ENCODE data around the gene CD58. TPM values are rescaled to one million over a fixed set of nuclear protein-coding genes. Genes with fewer than 3 reads are reported as not detected.

CD58 gene
- total and polyA plus RNA-seq, 4 experiments from 2014 or later = 25.2 to 61.3 (median 44.5) TPM

GRCh38 chr1:116585886-116586285 lies 15.1 kb upstream of the CD58 start:
- Histone ChIP-seq H3K27ac (ENCODE audit: low read depth, low read length) (no peak overlapping the region), H3K36me3 (ENCODE audit: insufficient read depth, low read length) (no peaks in the 10 kb centered on the region), H3K9me3 (ENCODE audit: control insufficient read depth in 1 of 2, low read length in 2 of 2) (no peaks in the 10 kb centered on the region), H3K4me3 (ENCODE audit: low read length in 2 of 2) (no peak overlapping the region), H3K27me3 (ENCODE audit: insufficient read depth, low read length) (no peaks in the 10 kb centered on the region), H3K4me1 (ENCODE audit: insufficient read depth, low read length) (no peaks in the 10 kb centered on the region)
- Mint-ChIP-seq H3K4me1 (no peaks in the 10 kb centered on the region), H3K4me3 (no peak overlapping the region), H3K27ac (no peak overlapping the region), H3K27me3 (peaks cover 0 to 3% of the 10 kb centered on the region in 2 donors), H3K36me3 (no peaks in the 10 kb centered on the region), H3K9me3 (no peaks in the 10 kb centered on the region)
- ChIA-PET CTCF (ENCODE audit: partially characterized antibody) (interaction anchor here (3.2 kb wide), 1 partner anchor 10 kb away, joined by 17 read pairs; no protein-coding TSS in a partner anchor), POLR2A (ENCODE audit: partially characterized antibody) (no interaction called here)
- intact Hi-C loops (cut with micrococcal nuclease) = no loop called here
- no peak for DNase-seq

- POLR2A ChIA-PET (ENCODE audit: partially characterized antibody) = no interaction called here
- intact Hi-C loops (cut with micrococcal nuclease) = no loop called here
Measured at GRCh38 chr1:116581323-116581885, 10.6 kb upstream of the CD58 start.

GRCh38 chr1:116580446-116581322 lies 9.9 kb upstream of the CD58 start:
- Histone ChIP-seq H3K9me3 (ENCODE audit: control insufficient read depth in 1 of 2, low read length in 2 of 2) (no peaks in the 10 kb centered on the region), H3K27ac (ENCODE audit: low read depth, low read length) (no peak overlapping the region), H3K27me3 (ENCODE audit: insufficient read depth, low read length) (no peaks in the 10 kb centered on the region), H3K4me1 (ENCODE audit: insufficient read depth, low read length) (no peaks in the 10 kb centered on the region), H3K4me3 (ENCODE audit: low read length in 2 of 2) (no peak overlapping the region), H3K36me3 (ENCODE audit: insufficient read depth, low read length) (no peaks in the 10 kb centered on the region)
- H3K27me3 Mint-ChIP-seq = no peaks in the 10 kb centered on the region
- DNase-seq = no peak
- no peaks in the 10 kb centered on the region for H3K9me3 Mint-ChIP-seq
- intact Hi-C loops (cut with micrococcal nuclease) = no loop called here
- no peak overlapping the region for H3K4me3 Mint-ChIP-seq
- no peak overlapping the region for H3K27ac Mint-ChIP-seq
- no peaks in the 10 kb centered on the region for H3K36me3 Mint-ChIP-seq
- no peaks in the 10 kb centered on the region for H3K4me1 Mint-ChIP-seq
- ChIA-PET CTCF (ENCODE audit: partially characterized antibody) (interaction anchor here (0.6 to 0.7 kb wide), 2 partner anchors 8 to 588 kb away, joined by 3 read pairs; no protein-coding TSS in a partner anchor), POLR2A (ENCODE audit: partially characterized antibody) (no interaction called here)

More at GRCh38 chr1:116581323-116581885, 10.6 kb upstream of the CD58 start:
- Mint-ChIP-seq H3K4me1 (no peaks in the 10 kb centered on the region), H3K9me3 (no peaks in the 10 kb centered on the region), H3K4me3 (no peak overlapping the region), H3K27ac (no peak overlapping the region), H3K27me3 (no peaks in the 10 kb centered on the region), H3K36me3 (no peaks in the 10 kb centered on the region)
- DNase-seq = no peak
- Histone ChIP-seq H3K36me3 (ENCODE audit: insufficient read depth, low read length) (no peaks in the 10 kb centered on the region), H3K9me3 (ENCODE audit: control insufficient read depth in 1 of 2, low read length in 2 of 2) (no peaks in the 10 kb centered on the region), H3K27me3 (ENCODE audit: insufficient read depth, low read length) (no peaks in the 10 kb centered on the region), H3K4me1 (ENCODE audit: insufficient read depth, low read length) (no peaks in the 10 kb centered on the region), H3K27ac (ENCODE audit: low read depth, low read length) (no peak overlapping the region), H3K4me3 (ENCODE audit: low read length in 2 of 2) (no peak overlapping the region)
- CTCF ChIA-PET (ENCODE audit: partially characterized antibody) = interaction anchor here (0.7 kb wide), 1 partner anchor 587 kb away, joined by 3 read pairs; no protein-coding TSS in a partner anchor

- no peak for DNase-seq
- Mint-ChIP-seq H3K27ac (no peak overlapping the region), H3K9me3 (no peaks in the 10 kb centered on the region), H3K4me1 (peaks cover 2 to 5% (median 4%) of the 10 kb centered on the region in 4 donors), H3K36me3 (no peaks in the 10 kb centered on the region), H3K4me3 (no peak overlapping the region), H3K27me3 (no peaks in the 10 kb centered on the region)
- Histone ChIP-seq H3K4me3 (ENCODE audit: low read length in 2 of 2) (no peak overlapping the region), H3K27me3 (ENCODE audit: insufficient read depth, low read length) (no peaks in the 10 kb centered on the region), H3K27ac (ENCODE audit: low read depth, low read length) (no peak overlapping the region), H3K4me1 (ENCODE audit: insufficient read depth, low read length) (peaks cover 4% of the 10 kb centered on the region), H3K9me3 (ENCODE audit: control insufficient read depth in 1 of 2, low read length in 2 of 2) (no peaks in the 10 kb centered on the region), H3K36me3 (ENCODE audit: insufficient read depth, low read length) (no peaks in the 10 kb centered on the region)
- intact Hi-C loops (cut with micrococcal nuclease) = no loop called here
- ChIA-PET CTCF (ENCODE audit: partially characterized antibody) (no interaction called here), POLR2A (ENCODE audit: partially characterized antibody) (no interaction called here)
Measured at GRCh38 chr1:116579259-116579875, 8.5 kb upstream of the CD58 start.

GRCh38 chr1:116578581-116578980 lies 7.8 kb upstream of the CD58 start:
- Mint-ChIP-seq H3K27ac (no peak overlapping the region), H3K36me3 (no peaks in the 10 kb centered on the region), H3K27me3 (no peaks in the 10 kb centered on the region), H3K4me1 (peaks cover 2 to 9% (median 6%) of the 10 kb centered on the region in 4 donors), H3K4me3 (no peak overlapping the region), H3K9me3 (no peaks in the 10 kb centered on the region)
- H3K4me3 ChIP-seq (ENCODE audit: low read length in 2 of 2) = no peak overlapping the region
- no peaks in the 10 kb centered on the region for H3K36me3 ChIP-seq (ENCODE audit: insufficient read depth, low read length)
- ChIA-PET POLR2A (ENCODE audit: partially characterized antibody) (no interaction called here), CTCF (ENCODE audit: partially characterized antibody) (interaction anchor here (0.7 to 2.9 kb wide), 2 partner anchors 9 to 17 kb away, joined by 3 to 14 read pairs; no protein-coding TSS in a partner anchor)
- intact Hi-C loops (cut with micrococcal nuclease) = no loop called here
- no peaks in the 10 kb centered on the region for H3K27me3 ChIP-seq (ENCODE audit: insufficient read depth, low read length)
- DNase-seq = no peak
- peaks cover 5% of the 10 kb centered on the region for H3K4me1 ChIP-seq (ENCODE audit: insufficient read depth, low read length)
- H3K9me3 ChIP-seq (ENCODE audit: control insufficient read depth in 1 of 2, low read length in 2 of 2) = no peaks in the 10 kb centered on the region
- H3K27ac ChIP-seq (ENCODE audit: low read depth, low read length) = no peak overlapping the region

GRCh38 chr1:116577759-116578314 lies 7.0 kb upstream of the CD58 start:
- no peaks in the 10 kb centered on the region for H3K27me3 Mint-ChIP-seq
- no peaks in the 10 kb centered on the region for H3K9me3 Mint-ChIP-seq
- no peaks in the 10 kb centered on the region for H3K36me3 Mint-ChIP-seq
- POLR2A ChIA-PET (ENCODE audit: partially characterized antibody) = no interaction called here
- no peak for DNase-seq
- H3K4me1 Mint-ChIP-seq = peaks cover 2 to 9% (median 6%) of the 10 kb centered on the region in 4 donors
- CTCF ChIA-PET (ENCODE audit: partially characterized antibody) = interaction anchor here (0.7 to 2.9 kb wide), 3 partner anchors 8 to 439 kb away, joined by 3 to 14 read pairs (median 3); no protein-coding TSS in a partner anchor
- H3K27ac Mint-ChIP-seq = no peak overlapping the region
- Histone ChIP-seq H3K4me1 (ENCODE audit: insufficient read depth, low read length) (peaks cover 8% of the 10 kb centered on the region), H3K36me3 (ENCODE audit: insufficient read depth, low read length) (no peaks in the 10 kb centered on the region), H3K9me3 (ENCODE audit: control insufficient read depth in 1 of 2, low read length in 2 of 2) (no peaks in the 10 kb centered on the region), H3K27me3 (ENCODE audit: insufficient read depth, low read length) (no peaks in the 10 kb centered on the region), H3K4me3 (ENCODE audit: low read length in 2 of 2) (no peak overlapping the region), H3K27ac (ENCODE audit: low read depth, low read length) (no peak overlapping the region)
- no peak overlapping the region for H3K4me3 Mint-ChIP-seq
- intact Hi-C loops (cut with micrococcal nuclease) = no loop called here

Measured in CD4-positive, alpha-beta memory T cell (primary cell).